K562 (cell line): ENCODE measurements around the gene GFAP.

Experiments used
- EP400 ChIP-seq: fragments of 450-650 bp; IDR thresholded peaks from 2 replicates; pipeline ENCODE4 v1.6.1; 2017; ENCODE audit warnings: antibody characterized with exemption, mild to moderate bottlenecking, moderate library complexity
- FOXA1 ChIP-seq: fragments of 450-650 bp; IDR thresholded peaks from 2 replicates; pipeline ENCODE4 v1.6.1; 2016; ENCODE audit warnings: mild to moderate bottlenecking, borderline replicate concordance
- POLR2AphosphoS5 ChIP-seq: IDR thresholded peaks from 2 replicates; pipeline ENCODE4 v1.6.1; 2011; ENCODE audit warnings: mild to moderate bottlenecking, low read depth, low read length, moderate library complexity; ENCODE audit not compliant: control insufficient read depth, insufficient read depth
- PRPF4 ChIP-seq: fragments of 200-400 bp; formaldehyde crosslinking; IDR thresholded peaks from one replicate; pipeline ENCODE4 v1.6.1; 2017; ENCODE audit warnings: low read length, low read depth, mild to moderate bottlenecking; ENCODE audit not compliant: insufficient read depth, poor library complexity, severe bottlenecking
- SREBF2 ChIP-seq: sonication (generic); formaldehyde crosslinking; IDR thresholded peaks from 2 replicates; pipeline ENCODE4 v1.4.0; 2020; ENCODE audit warnings: mild to moderate bottlenecking, missing genetic modification reagents
- STAT5B ChIP-seq: fragments of 250-450 bp; sonication (Bioruptor Pico); IDR thresholded peaks from 2 replicates; pipeline ENCODE4 v1.8.0; 2021; ENCODE audit warnings: mild to moderate bottlenecking, inconsistent platforms
- ZSCAN29 ChIP-seq: fragments of 450-650 bp; IDR thresholded peaks from 2 replicates; pipeline ENCODE4 v1.6.1; 2017

DNA sequence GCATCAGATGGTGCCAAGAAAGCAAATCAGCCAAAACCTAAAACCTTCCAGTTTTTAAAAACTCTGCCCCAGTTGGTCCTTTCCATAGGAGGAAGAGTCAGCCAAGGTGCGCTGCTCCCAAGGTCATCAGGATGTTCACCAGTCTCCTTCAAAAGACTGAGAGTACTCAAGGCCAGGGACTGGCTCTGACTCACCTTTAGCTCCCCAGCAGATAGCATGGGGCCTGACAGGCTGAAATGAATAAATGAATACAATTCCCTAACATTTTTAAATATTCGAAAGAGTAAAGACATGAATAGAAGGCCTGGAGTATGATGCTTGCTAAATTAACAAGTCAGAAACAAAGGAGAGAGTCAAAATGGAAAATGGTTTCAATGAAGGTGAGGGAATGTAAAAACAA lies 35.2 kb downstream of the GFAP start:
- no peak for TF ChIP-seq SREBF2 (CRISPR knock-in tag)
- TF ChIP-seq ZSCAN29 = no peak
- no peak for TF ChIP-seq EP400
- TF ChIP-seq POLR2AphosphoS5 = no peak
- TF ChIP-seq STAT5B = no peak
- TF ChIP-seq PRPF4 = no peak
- TF ChIP-seq FOXA1 = no peak
